H1 (cell line): Measurements from ENCODE around the gene AOAH. TPM values are rescaled to one million over a fixed set of nuclear protein-coding genes. Genes with fewer than 3 reads are reported as not detected.

Experiments used
- CTCF ChIA-PET: fragments of 300-600 bp; sonication (Branson Sonifier 250); formaldehyde crosslinking; loops from one replicate; lab custom pipeline; 2021; ENCODE audit not compliant: partially characterized antibody; lab: Charles Lee
- POLR2A ChIA-PET: fragments of 300-600 bp; sonication (Branson Sonifier 250); formaldehyde crosslinking; loops from one replicate; lab custom pipeline; 2021; ENCODE audit warnings: inconsistent platforms; ENCODE audit not compliant: partially characterized antibody; lab: Charles Lee
- DNase-seq, 2 experiments: peaks; one replicate each; pipeline versions ENCODE4 v3.0.0 to v3.0.0-alpha.2; 2010 to 2022; ENCODE audit warnings: low spot score in 2 of 2, low read depth in 1 of 2, mixed read lengths in 1 of 2
- FAIRE-seq: peaks from 2 replicates; lab custom pipeline; 2011; peaks lifted over from hg19 to GRCh38; lab: Jason Lieb, UNC
- H2AFZ ChIP-seq: 2 replicates; pipeline ENCODE4 v1.8.1; 2012; ENCODE audit warnings: low read length, inconsistent platforms
- H2AK5ac ChIP-seq: 2 replicates; pipeline ENCODE4 v1.6.1; 2013; ENCODE audit warnings: low read depth, low read length
- H2BK120ac ChIP-seq: replicated peaks from 2 replicates; pipeline ENCODE3; 2013; ENCODE audit warnings: low read depth, low read length, inconsistent platforms
- H2BK12ac ChIP-seq: 2 replicates; pipeline ENCODE4 v1.6.1; 2013; ENCODE audit warnings: low read depth, low read length
- H2BK15ac ChIP-seq: 2 replicates; pipeline ENCODE4 v1.6.1; 2013; ENCODE audit warnings: low read length
- H2BK20ac ChIP-seq: 2 replicates; pipeline ENCODE4 v1.6.1; 2013; ENCODE audit warnings: low read length
- H2BK5ac ChIP-seq: 2 replicates; pipeline ENCODE4 v1.6.1; 2013; ENCODE audit warnings: low read depth, low read length
- H3K14ac ChIP-seq: 2 replicates; pipeline ENCODE4 v1.6.1; 2013; ENCODE audit warnings: inconsistent platforms; ENCODE audit not compliant: insufficient read length
- H3K18ac ChIP-seq: 2 replicates; pipeline ENCODE4 v1.6.1; 2013; ENCODE audit warnings: low read length; ENCODE audit errors: extremely low read depth
- H3K23ac ChIP-seq: 2 replicates; pipeline ENCODE4 v1.6.1; 2013; ENCODE audit warnings: inconsistent platforms; ENCODE audit not compliant: insufficient read length
- H3K23me2 ChIP-seq: 2 replicates; pipeline ENCODE4 v1.6.1; 2013; ENCODE audit warnings: low read depth, low read length
- H3K27ac ChIP-seq: 2 replicates; pipeline ENCODE4 v1.6.1; 2011; ENCODE audit warnings: low read depth, low read length, inconsistent platforms
- H3K27me3 ChIP-seq, 4 experiments: replicated peaks in 1 of 4; 1 replicate in 1 of 4; 2 replicates in 3 of 4; pipeline versions ENCODE4 v1.6.1 to v1.8.1; 2011 to 2013; ENCODE audit warnings: low read length in 3 of 4, mild to moderate bottlenecking in 3 of 4, inconsistent platforms in 2 of 4, mixed read lengths in 2 of 4, moderate library complexity in 1 of 4; ENCODE audit not compliant: control insufficient read depth in 3 of 4, insufficient read depth in 3 of 4; ENCODE audit errors: extremely low read depth in 1 of 4
- H3K36me3 ChIP-seq, 4 experiments: 2 replicates each; pipeline versions ENCODE4 v1.6.1 to v1.8.1; 2011 to 2013; ENCODE audit warnings: mild to moderate bottlenecking in 4 of 4, low read length in 3 of 4, moderate library complexity in 2 of 4, control low read depth in 1 of 4, inconsistent platforms in 1 of 4; ENCODE audit not compliant: insufficient read depth in 4 of 4, control insufficient read depth in 2 of 4
- H3K4ac ChIP-seq: replicated peaks from 2 replicates; pipeline ENCODE3; 2013; ENCODE audit warnings: low read length, low read depth, mixed read lengths, inconsistent platforms; ENCODE audit not compliant: insufficient read length
- H3K4me1 ChIP-seq, 4 experiments: replicated peaks in 1 of 4; 1 replicate in 1 of 4; 2 replicates in 3 of 4; pipeline versions ENCODE4 v1.6.1 to v1.8.1; 2011 to 2013; ENCODE audit warnings: low read length in 3 of 4, inconsistent platforms in 2 of 4, mixed read lengths in 1 of 4; ENCODE audit not compliant: insufficient read depth in 4 of 4, control insufficient read depth in 3 of 4
- H3K4me2 ChIP-seq, 2 experiments: 2 replicates each; pipeline versions ENCODE4 v1.6.1 to v1.8.1; 2011 to 2013; ENCODE audit warnings: low read depth in 2 of 2, low read length in 2 of 2, control low read depth in 1 of 2, inconsistent platforms in 1 of 2, mild to moderate bottlenecking in 1 of 2; ENCODE audit not compliant: insufficient read depth in 1 of 2
- H3K4me3 ChIP-seq, 4 experiments: fragments of 200-600, 300-600 bp in 1 of 4; sonication (generic), shearing (Covaris generic), sonication (Bioruptor Twin) in 1 of 4; 2 replicates each; pipeline versions ENCODE4 v1.5.1 to v1.8.1; 2011 to 2016; ENCODE audit warnings: low read length in 4 of 4, low read depth in 3 of 4, control low read depth in 2 of 4, inconsistent platforms in 2 of 4, mild to moderate bottlenecking in 2 of 4, mixed read lengths in 1 of 4, moderate library complexity in 1 of 4; ENCODE audit not compliant: insufficient read depth in 2 of 4; ENCODE audit errors: extremely low read depth in 1 of 4
- H3K56ac ChIP-seq: replicated peaks from 2 replicates; pipeline ENCODE3; 2013; ENCODE audit warnings: low read depth, mild to moderate bottlenecking, mixed read lengths, low read length, inconsistent platforms; ENCODE audit not compliant: insufficient read length
- H3K79me1 ChIP-seq: 2 replicates; pipeline ENCODE4 v1.6.1; 2013; ENCODE audit warnings: low read depth, low read length, control low read depth
- H3K79me2 ChIP-seq, 2 experiments: 2 replicates each; pipeline versions ENCODE4 v1.6.1 to v1.8.1; 2012 to 2013; ENCODE audit warnings: low read length in 2 of 2, mild to moderate bottlenecking in 2 of 2, inconsistent platforms in 1 of 2; ENCODE audit not compliant: insufficient read depth in 2 of 2, control insufficient read depth in 1 of 2
- H3K9ac ChIP-seq, 4 experiments: replicated peaks in 1 of 4; 1 replicate in 1 of 4; 2 replicates in 3 of 4; pipeline versions ENCODE4 v1.6.1 to v1.8.1; 2011 to 2013; ENCODE audit warnings: low read depth in 3 of 4, low read length in 3 of 4, control low read depth in 2 of 4, mild to moderate bottlenecking in 2 of 4, moderate library complexity in 2 of 4, inconsistent platforms in 1 of 4; ENCODE audit errors: extremely low read depth in 1 of 4
- H3K9me3 ChIP-seq, 2 experiments: 2 replicates each; pipeline versions ENCODE4 v1.6.1 to v1.8.1; 2012 to 2013; ENCODE audit warnings: mild to moderate bottlenecking in 2 of 2, moderate library complexity in 2 of 2, control low read depth in 1 of 2, inconsistent platforms in 1 of 2, low read depth in 1 of 2, low read length in 1 of 2, mixed read lengths in 1 of 2; ENCODE audit not compliant: insufficient read depth in 2 of 2
- H4K20me1 ChIP-seq, 2 experiments: replicated peaks in 1 of 2; 2 replicates each; pipeline versions ENCODE3 to v1.8.1; 2011 to 2013; ENCODE audit warnings: inconsistent platforms in 2 of 2, low read length in 2 of 2, mild to moderate bottlenecking in 1 of 2; ENCODE audit not compliant: insufficient read depth in 2 of 2, control insufficient read depth in 1 of 2
- H4K5ac ChIP-seq: 2 replicates; pipeline ENCODE4 v1.6.1; 2013; ENCODE audit warnings: low read length, low read depth, mixed read lengths, inconsistent platforms; ENCODE audit not compliant: insufficient read length
- H4K8ac ChIP-seq: 2 replicates; pipeline ENCODE4 v1.8.0; 2013; ENCODE audit warnings: mild to moderate bottlenecking, moderate library complexity, low read length, inconsistent platforms; ENCODE audit not compliant: insufficient read depth; ENCODE audit errors: extremely low read depth
- H4K91ac ChIP-seq: replicated peaks from 2 replicates; pipeline ENCODE3; 2013; ENCODE audit warnings: low read length, mixed read lengths, inconsistent platforms; ENCODE audit not compliant: insufficient read length
- ASH2L ChIP-seq: fragments of 200-600, 300-600 bp; sonication (generic); IDR thresholded peaks from one replicate; pipeline ENCODE4 v1.7.1; 2017; ENCODE audit warnings: low read length
- ATF2 ChIP-seq: IDR thresholded peaks from 2 replicates; pipeline ENCODE4 v1.6.1; 2012; ENCODE audit warnings: low read length, inconsistent platforms
- CBX8 ChIP-seq: fragments of 300-800, 300-1000 bp; sonication (generic); IDR thresholded peaks from 2 replicates; pipeline ENCODE4 v1.7.1; 2016; ENCODE audit warnings: low read depth, low read length, borderline replicate concordance
- CHD1 ChIP-seq: IDR thresholded peaks from 2 replicates; pipeline ENCODE4 v1.6.1; 2012; ENCODE audit warnings: low read depth, low read length, improper control_type of control experiment
- CTBP2 ChIP-seq: IDR thresholded peaks from 2 replicates; pipeline ENCODE4 v1.7.0; 2011; ENCODE audit warnings: borderline replicate concordance, mild to moderate bottlenecking, moderate library complexity, mixed read lengths, low read length; ENCODE audit not compliant: insufficient read depth, insufficient read length
- PHF8 ChIP-seq: fragments of 200-600 bp; sonication (generic); conservative IDR thresholded peaks from 2 replicates; pipeline ENCODE4 v1.7.1; 2012; ENCODE audit warnings: low read depth, mild to moderate bottlenecking, inconsistent platforms, low read length, moderate library complexity
- POLR2A ChIP-seq, 2 experiments: IDR thresholded peaks; 1 replicate in 1 of 2; 2 replicates in 1 of 2; pipeline ENCODE4 v1.6.1; 2011; ENCODE audit warnings: low read depth in 2 of 2, low read length in 2 of 2, mild to moderate bottlenecking in 2 of 2; ENCODE audit errors: control extremely low read depth in 1 of 2
- RAD21 ChIP-seq, 2 experiments: IDR thresholded peaks in 1 of 2; conservative IDR thresholded peaks in 1 of 2; 2 replicates each; pipeline ENCODE4 v1.6.1; 2011; ENCODE audit warnings: low read depth in 2 of 2, low read length in 2 of 2, improper control_type of control experiment in 1 of 2, inconsistent platforms in 1 of 2, mild to moderate bottlenecking in 1 of 2, moderate library complexity in 1 of 2
- RXRA ChIP-seq: IDR thresholded peaks from 2 replicates; pipeline ENCODE4 v1.6.1; 2011; ENCODE audit warnings: low read depth, mild to moderate bottlenecking, low read length, moderate library complexity; ENCODE audit not compliant: insufficient read depth
- SIX5 ChIP-seq: IDR thresholded peaks from 2 replicates; pipeline ENCODE4 v1.6.1; 2011; ENCODE audit warnings: mild to moderate bottlenecking, low read depth, low read length
- SP1 ChIP-seq: IDR thresholded peaks from 2 replicates; pipeline ENCODE4 v1.6.1; 2011; ENCODE audit warnings: low read depth, low read length
- YY1 ChIP-seq: IDR thresholded peaks from 2 replicates; pipeline ENCODE4 v1.6.1; 2011; ENCODE audit warnings: low read depth, mild to moderate bottlenecking, low read length
- WGBS, 2 experiments: shearing (Covaris generic) in 1 of 2; methylation state at CpG; one replicate each; pipeline versions ENCODE4 v1.1.6 to v1.1.7; 2013 to 2015; ENCODE audit warnings: low lambda C conversion rate in 2 of 2, mixed read lengths in 2 of 2, inconsistent platforms in 1 of 2, low coverage in 1 of 2, missing lambda C conversion rate in 1 of 2; ENCODE audit not compliant: insufficient replicate concordance in 2 of 2, insufficient coverage in 1 of 2, insufficient read length in 1 of 2; ENCODE audit errors: extremely low coverage in 1 of 2, missing lambda C conversion rate in 1 of 2; 5-methylcytosine and 5-hydroxymethylcytosine counted together
- polyA plus RNA-seq, 7 experiments: library from polyadenylated mRNA; depleted of rRNA in 3 of 7; stranded (reverse) in 5 of 7; unstranded in 2 of 7; fragments of >200 nt in 5 of 7; fragments of 200-250 nt in 2 of 7; gene quantifications; 1 replicate in 5 of 7; 2 replicates in 1 of 7; 4 replicates in 1 of 7; pipeline versions ENCODE4 v1.2.1 to v1.2.3, GENCODE V29; 2011 to 2013; ENCODE audit warnings: missing spikeins in 2 of 7, mixed read lengths in 2 of 7
- total RNA-seq: library from RNA; stranded (reverse); fragmentation: NEBNext Ultra II Directional; extraction: Animal tissue kit (Norgen Biotek cat#: 25700); gene quantifications from 2 replicates; pipeline ENCODE4 v1.2.1, GENCODE V29; 2021

Gene AOAH
- total and polyA plus RNA-seq, 2 of the 8 experiments (the other 6 are each of a cell fraction or from before 2014, with no cell fraction given): 0.08 TPM; not detected in 1

- H4K91ac ChIP-seq: no peak overlapping the region
- FAIRE-seq (no peak), DNase-seq (no peak)
- H2AK5ac ChIP-seq: no peak overlapping the region
- H3K79me2 ChIP-seq: no peaks in the 10 kb centered on the region
- H2BK12ac ChIP-seq: no peak overlapping the region
- no peak overlapping the region for H2BK120ac ChIP-seq
- H2BK15ac ChIP-seq: no peak overlapping the region
- peaks cover 0 to 6% (median 3%) of the 10 kb centered on the region in 4 experiments; a peak in 3 of 7 replicates for H3K4me1 ChIP-seq
- H3K27ac ChIP-seq: no peak overlapping the region
- no peak overlapping the region for H3K4ac ChIP-seq
- H3K56ac ChIP-seq: no peak overlapping the region
- no peaks in the 10 kb centered on the region; a peak in 1 of 7 replicates for H3K27me3 ChIP-seq
- no peaks in the 10 kb centered on the region for H3K9me3 ChIP-seq
- no peak overlapping the region for H4K8ac ChIP-seq
- H3K23ac ChIP-seq: no peak overlapping the region
- H4K5ac ChIP-seq: no peak overlapping the region
- WGBS, 2 experiments: 85% methylated on average over 4 of the region's 4 CpGs; no CpG with 5 or more reads in 1 of the 2 experiments
- no peak overlapping the region for H3K14ac ChIP-seq
- no peak overlapping the region for H3K18ac ChIP-seq
- no peak overlapping the region for H2BK20ac ChIP-seq
- H2BK5ac ChIP-seq: no peak overlapping the region
- no peaks in the 10 kb centered on the region for H3K23me2 ChIP-seq
- no peaks in the 10 kb centered on the region for H4K20me1 ChIP-seq
- no peak overlapping the region for H3K9ac ChIP-seq
- no peaks in the 10 kb centered on the region for H3K36me3 ChIP-seq
- no peak overlapping the region for H3K4me3 ChIP-seq
- no peaks in the 10 kb centered on the region; the same call in 1 of the 2 replicates for H3K79me1 ChIP-seq
- H3K4me2 ChIP-seq: no peak overlapping the region
- no peak overlapping the region for H2AFZ ChIP-seq
- POLR2A ChIA-PET: no interaction called here
- CTCF ChIA-PET: interaction anchor here (0.6 to 2.2 kb wide), 9 partner anchors 11 to 311 kb away, joined by 3 to 8 read pairs (median 4); no protein-coding TSS in a partner anchor
- no peak for TF ChIP-seq ATF2
- no peak for TF ChIP-seq SP1
- TF ChIP-seq ASH2L: no peak
- no peak for TF ChIP-seq CHD1
- TF ChIP-seq POLR2A (IDR thresholded peaks at IDR 0.05; ENCODE audit: control extremely low read depth in 1 of 2, low read depth in 2 of 2, low read length in 2 of 2): no peak
- no peak for TF ChIP-seq CTBP2
- TF ChIP-seq SIX5: no peak
- TF ChIP-seq PHF8: no peak
- no peak for TF ChIP-seq CBX8
- no peak for TF ChIP-seq RAD21 (IDR thresholded peaks at IDR 0.05 in 1 of 2, conservative IDR thresholded peaks at IDR 0.05 in 1 of 2; ENCODE audit: low read depth in 2 of 2, low read length in 2 of 2)
- TF ChIP-seq YY1: no peak
- TF ChIP-seq RXRA: no peak
These were observed 104.1 kb downstream of the AOAH start for GRCh38 chr7:36620166-36620708.
